ENCODE data around the gene BTBD1. TPM values are rescaled to one million over a fixed set of nuclear protein-coding genes. Genes with fewer than 3 reads are reported as not detected.
"Not testable (repeated sequence)": the region's sequence is repeated elsewhere in the genome, so short reads cannot be mapped to it uniquely, and the experiment has no call there.

Gene BTBD1
- total RNA-seq, 2 donors from 2014 or later: 56.7 to 63.6 TPM

GRCh38 chr15:83092309-83092976, 25.4 kb upstream of the BTBD1 start:
- no peak for TF ChIP-seq CTCF (IDR thresholded peaks at IDR 0.05)
- intact Hi-C loops (cut with DNase I): no loop called here
- peak; percentile 38 for DNase-seq
- Histone ChIP-seq H3K36me3 (no peaks in the 10 kb centered on the region), H3K4me1 (no peaks in the 10 kb centered on the region), H3K9me3 (no peaks in the 10 kb centered on the region), H3K27ac (no peak overlapping the region), H3K9ac (ENCODE audit: low read depth in 2 of 2, low read length in 2 of 2) (no peak overlapping the region), H3K27me3 (no peaks in the 10 kb centered on the region), H3K4me3 (no peak overlapping the region)

DNA sequence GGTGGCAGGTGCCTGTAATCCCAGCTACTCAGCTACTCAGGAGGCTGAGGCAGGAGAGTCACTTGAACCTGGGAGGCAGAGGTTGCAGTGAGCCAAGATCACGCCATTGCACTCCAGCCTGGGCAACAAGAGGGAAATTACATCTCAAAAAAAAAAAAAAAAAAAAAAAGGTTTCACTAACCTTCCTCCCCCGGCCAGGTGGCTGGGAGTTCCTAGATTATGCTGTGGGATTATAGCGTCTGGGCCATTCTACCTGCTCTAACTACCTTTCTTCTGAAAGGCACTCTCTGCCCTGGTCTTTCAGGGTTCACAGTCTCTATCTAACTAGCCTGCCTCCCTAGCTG, 24.9 kb upstream of the BTBD1 start:
- H3K27ac ChIP-seq; H3K27me3 ChIP-seq; H3K9me3 ChIP-seq; H3K36me3 ChIP-seq; H3K4me3 ChIP-seq; H3K4me1 ChIP-seq; H3K9ac ChIP-seq (ENCODE audit: low read depth in 2 of 2, low read length in 2 of 2); DNase-seq; intact Hi-C loops (cut with DNase I): not testable (repeated sequence)

- no peaks in the 10 kb centered on the region for H3K27me3 ChIP-seq
- H3K4me3 ChIP-seq: no peak overlapping the region
- H3K4me1 ChIP-seq: no peaks in the 10 kb centered on the region
- no peak overlapping the region for H3K9ac ChIP-seq (ENCODE audit: low read depth in 2 of 2, low read length in 2 of 2)
- intact Hi-C loops (cut with DNase I): no loop called here
- DNase-seq: no peak
- H3K9me3 ChIP-seq: no peaks in the 10 kb centered on the region
- no peak overlapping the region for H3K27ac ChIP-seq
- TF ChIP-seq CTCF (IDR thresholded peaks at IDR 0.05): no peak
- H3K36me3 ChIP-seq: no peaks in the 10 kb centered on the region
Observed at GRCh38 chr15:83090465-83090864, 23.4 kb upstream of the BTBD1 start.

DNA sequence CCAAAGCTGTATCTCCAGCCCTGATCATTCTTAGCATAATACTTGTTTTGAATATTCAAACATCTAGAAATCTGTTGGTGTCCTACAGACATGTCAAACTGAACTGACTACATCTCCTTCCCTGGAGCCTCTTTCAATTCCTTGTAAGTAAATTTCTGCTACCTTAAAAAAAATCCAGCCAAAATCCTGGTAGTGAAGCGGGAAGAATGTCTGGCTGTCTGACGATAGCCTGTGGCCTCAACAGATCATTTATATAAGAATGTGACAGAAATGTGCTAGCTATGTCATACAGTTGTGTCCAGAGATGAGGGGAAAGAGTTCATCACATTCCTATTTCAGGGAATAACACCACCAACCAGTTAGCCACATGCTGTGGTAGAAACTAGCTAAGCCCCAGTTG, 21.8 kb upstream of the BTBD1 start:
- Histone ChIP-seq H3K9ac (ENCODE audit: low read depth in 2 of 2, low read length in 2 of 2) (no peak overlapping the region), H3K27me3 (no peaks in the 10 kb centered on the region), H3K9me3 (no peaks in the 10 kb centered on the region), H3K27ac (no peak overlapping the region), H3K4me1 (no peaks in the 10 kb centered on the region), H3K36me3 (no peaks in the 10 kb centered on the region), H3K4me3 (no peak overlapping the region)
- intact Hi-C loops (cut with DNase I): no loop called here
- TF ChIP-seq CTCF (IDR thresholded peaks at IDR 0.05): no peak
- DNase-seq: no peak

GRCh38 chr15:83087576-83087975, 20.5 kb upstream of the BTBD1 start:
- Histone ChIP-seq H3K9ac (ENCODE audit: low read depth in 2 of 2, low read length in 2 of 2) (no peak overlapping the region), H3K36me3 (no peaks in the 10 kb centered on the region), H3K4me3 (no peak overlapping the region), H3K4me1 (no peaks in the 10 kb centered on the region), H3K9me3 (no peaks in the 10 kb centered on the region), H3K27ac (no peak overlapping the region), H3K27me3 (no peaks in the 10 kb centered on the region)
- TF ChIP-seq CTCF (IDR thresholded peaks at IDR 0.05): no peak
- DNase-seq: no peak
- intact Hi-C loops (cut with DNase I): no loop called here

- DNase-seq; H3K4me3 ChIP-seq; H3K4me1 ChIP-seq; intact Hi-C loops (cut with DNase I); H3K36me3 ChIP-seq; H3K9me3 ChIP-seq; H3K9ac ChIP-seq (ENCODE audit: low read depth in 2 of 2, low read length in 2 of 2); H3K27me3 ChIP-seq; H3K27ac ChIP-seq: not testable (repeated sequence)
Observed at GRCh38 chr15:83085864-83086552, 19.0 kb upstream of the BTBD1 start.

DNA sequence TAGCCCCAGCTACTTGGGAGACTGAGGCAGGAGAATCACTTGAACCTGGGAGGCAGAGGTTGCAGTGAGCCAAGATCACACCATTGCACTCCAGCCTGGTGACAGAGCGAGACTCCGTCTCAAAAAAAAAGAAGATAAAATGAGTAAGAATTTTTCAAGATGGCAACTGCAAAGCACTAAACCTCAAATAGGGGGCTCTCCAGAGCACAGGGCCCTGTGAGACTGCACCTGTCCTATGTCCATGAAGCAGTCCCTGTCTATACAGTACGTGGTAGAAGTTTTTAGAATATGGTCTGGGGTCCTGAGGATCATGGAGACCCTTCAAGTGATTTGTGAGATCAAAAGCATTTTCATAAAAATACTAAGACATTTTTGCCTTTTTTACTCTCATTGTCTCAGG, 18.4 kb upstream of the BTBD1 start:
- H3K4me1 ChIP-seq; H3K4me3 ChIP-seq; H3K36me3 ChIP-seq; H3K9me3 ChIP-seq; H3K27ac ChIP-seq; intact Hi-C loops (cut with DNase I); H3K27me3 ChIP-seq; DNase-seq; H3K9ac ChIP-seq (ENCODE audit: low read depth in 2 of 2, low read length in 2 of 2): not testable (repeated sequence)

Data from colonic mucosa (tissue), 4 donors.